RKO (cell line): Measurements from ENCODE around the gene KRT33A.

Experiments
- DNase-seq: peaks from one replicate; pipeline ENCODE4 v3.0.0-alpha.2; 2016; ENCODE audit warnings: low spot score

Gene KRT33A

DNA sequence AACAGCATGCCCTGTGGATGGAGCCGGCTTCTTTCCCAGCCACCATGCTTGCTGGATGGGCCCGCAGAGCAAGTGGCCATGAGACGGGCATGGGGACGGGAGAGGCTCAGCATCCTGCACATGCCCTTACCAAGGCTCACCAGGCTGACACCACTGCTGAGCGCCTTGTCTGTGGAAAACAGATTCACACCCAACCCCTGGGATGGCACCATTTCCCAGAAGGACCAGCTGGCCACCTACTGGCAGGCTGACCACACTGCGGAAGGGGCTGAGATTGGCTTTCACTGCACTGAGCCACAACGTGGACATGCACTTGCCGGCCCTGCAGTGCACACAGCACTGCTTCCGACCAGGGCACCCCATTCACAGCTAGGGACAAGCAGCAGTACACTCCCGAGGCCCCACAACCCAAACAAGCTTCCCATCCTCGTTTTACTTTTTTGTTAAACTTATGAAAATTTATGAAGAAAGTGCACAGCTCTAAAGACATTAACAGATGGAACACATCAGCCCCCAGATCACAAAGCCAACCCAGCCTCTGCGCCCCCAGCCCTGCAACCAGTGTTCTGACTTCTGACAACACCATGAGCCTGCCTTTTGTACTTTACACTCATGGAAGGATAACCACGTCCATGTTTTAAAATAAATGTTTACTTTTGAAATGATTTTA is 21.2 kb downstream of the KRT33A start:
- DNase-seq: peak; percentile 64

DNA sequence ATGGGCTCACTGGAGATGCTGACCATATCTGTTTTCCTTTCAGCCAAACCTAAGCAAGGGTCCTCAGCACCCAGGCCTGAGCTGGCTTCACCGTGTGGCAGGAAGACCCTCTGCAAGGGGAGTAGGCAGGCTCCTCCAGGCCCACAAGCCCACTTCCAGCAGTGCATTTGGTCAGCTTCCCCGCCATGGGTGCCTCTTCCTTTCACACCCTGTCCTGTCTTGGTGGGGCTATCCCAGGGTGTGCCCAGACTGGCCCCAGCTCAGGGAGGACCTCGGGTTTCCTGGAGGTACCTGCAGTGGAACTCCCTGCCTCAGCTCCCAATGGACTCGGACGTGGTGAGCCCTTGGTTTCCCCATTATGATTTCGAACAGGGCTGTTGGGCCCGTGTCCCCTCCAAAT is 22.4 kb downstream of the KRT33A start:
- DNase-seq: no peak

DNA sequence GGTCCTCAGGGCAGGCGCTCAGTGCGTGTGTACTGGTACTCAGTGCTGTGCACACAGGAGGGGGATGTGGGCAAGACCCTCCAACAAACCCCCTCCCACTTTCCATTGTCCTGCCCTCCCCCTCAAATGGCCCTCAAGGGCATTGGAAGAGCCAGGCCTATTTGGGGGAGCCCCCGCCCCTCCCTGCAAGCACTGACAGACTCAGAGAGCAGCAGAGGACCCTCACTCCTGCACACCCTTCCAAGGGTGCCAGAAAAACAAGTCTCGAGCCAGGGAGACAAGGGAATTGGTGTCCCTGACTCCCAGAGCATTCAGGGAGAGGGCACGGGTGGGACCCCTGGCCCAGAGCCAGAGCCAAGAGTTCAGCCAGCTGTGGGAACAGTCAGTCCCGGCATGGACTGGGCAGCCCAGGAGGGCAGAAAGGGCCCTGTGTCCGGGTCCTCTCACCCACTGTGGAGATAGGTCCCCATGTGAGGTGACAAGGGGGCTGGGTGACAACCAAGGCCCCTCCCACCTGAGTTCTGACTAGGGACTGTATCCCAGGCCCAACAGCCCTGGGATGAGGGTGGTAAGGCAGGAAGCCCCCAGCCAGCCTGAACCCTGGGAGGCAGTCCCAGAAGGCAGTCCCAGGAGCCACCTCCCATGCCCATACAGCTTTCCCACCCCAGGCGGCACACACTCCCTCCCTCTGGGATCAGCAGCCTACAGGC is 23.1 kb downstream of the KRT33A start:
- no peak for DNase-seq

DNA sequence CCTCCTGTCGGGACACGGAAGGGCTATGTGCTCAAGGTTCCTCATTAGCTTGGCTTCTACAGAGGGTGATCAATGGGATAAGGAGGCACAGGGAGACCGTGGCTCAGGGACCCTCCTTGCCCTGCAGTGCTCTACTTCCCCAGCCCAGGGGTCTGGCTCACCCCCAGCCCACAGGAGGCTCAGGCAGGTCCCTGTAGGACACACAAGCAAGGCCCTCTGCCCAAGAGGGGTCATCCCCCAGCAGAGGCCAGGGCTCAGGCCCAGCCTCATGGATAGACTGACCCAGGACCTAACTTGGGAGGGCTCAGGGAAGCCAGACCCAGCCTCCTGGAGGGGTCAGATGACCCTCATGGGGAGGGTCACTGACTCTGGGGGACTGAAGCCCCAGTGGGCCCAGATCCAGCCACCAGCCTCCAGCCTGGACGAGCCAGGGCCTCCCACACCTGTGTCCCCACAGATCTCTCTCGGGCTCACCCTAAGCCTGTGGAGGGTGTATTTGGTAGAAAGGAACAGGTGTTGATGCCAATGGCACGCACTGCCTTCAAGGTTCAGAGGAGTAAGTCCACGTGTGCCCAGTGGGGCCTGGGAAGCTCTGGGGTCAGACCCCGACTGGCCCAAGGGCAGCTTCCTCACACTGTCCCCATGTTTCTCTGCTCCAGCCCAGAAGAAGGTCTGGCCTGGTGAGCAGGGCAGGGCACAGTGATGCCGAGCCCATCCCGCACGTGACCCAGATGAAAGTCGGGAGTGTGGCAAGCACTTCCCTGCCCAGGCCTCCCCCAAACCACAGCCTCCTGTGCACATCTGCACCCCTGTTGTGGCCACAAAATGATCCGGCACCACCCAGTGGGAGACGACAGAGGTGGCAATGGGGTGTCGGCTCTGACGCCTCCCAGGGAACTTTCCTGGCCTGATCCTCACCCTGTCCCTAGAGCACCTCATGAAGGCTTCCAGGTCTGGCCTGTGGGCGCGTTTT is 24.2 kb downstream of the KRT33A start:
- no peak for DNase-seq

DNA sequence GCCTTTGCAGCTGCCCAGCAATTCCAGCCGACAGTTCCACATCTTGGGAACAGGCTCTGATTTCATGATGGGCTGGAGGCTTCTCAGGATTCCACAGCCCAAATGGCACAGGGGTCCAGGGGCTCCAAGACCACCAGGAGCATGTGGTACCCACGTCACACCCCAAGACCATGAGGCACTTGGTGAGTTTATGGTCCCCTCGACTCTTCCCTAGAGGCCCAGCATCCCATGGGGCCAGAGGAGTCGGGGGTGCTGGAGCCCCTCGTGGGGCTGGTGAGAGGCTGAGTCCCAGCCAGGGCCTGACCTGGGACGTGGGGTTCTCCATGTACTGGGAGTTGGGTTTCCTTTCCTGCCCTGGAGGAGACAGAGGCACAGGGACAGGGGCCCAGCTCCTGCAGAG is 25.0 kb downstream of the KRT33A start:
- DNase-seq: no peak

DNA sequence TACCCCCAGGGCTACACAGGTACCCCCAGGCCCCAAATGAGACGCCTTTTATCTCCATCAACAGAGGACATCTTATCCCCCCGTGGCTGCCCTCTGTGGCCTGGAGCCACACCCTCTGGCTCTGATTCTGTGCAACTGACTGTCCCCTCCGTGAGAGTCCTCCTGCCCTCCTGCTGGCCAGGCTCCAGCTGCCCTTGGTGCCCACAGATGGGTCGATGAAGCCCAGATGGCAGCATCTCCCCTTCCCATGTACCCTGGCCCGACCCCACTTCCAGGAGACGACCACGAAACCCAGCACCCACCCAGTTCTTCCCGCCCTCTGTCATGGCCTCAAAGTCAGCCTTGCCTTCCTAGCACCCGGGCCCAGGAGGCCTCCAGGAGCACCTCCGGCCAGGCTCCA is 25.5 kb downstream of the KRT33A start:
- no peak for DNase-seq

DNA sequence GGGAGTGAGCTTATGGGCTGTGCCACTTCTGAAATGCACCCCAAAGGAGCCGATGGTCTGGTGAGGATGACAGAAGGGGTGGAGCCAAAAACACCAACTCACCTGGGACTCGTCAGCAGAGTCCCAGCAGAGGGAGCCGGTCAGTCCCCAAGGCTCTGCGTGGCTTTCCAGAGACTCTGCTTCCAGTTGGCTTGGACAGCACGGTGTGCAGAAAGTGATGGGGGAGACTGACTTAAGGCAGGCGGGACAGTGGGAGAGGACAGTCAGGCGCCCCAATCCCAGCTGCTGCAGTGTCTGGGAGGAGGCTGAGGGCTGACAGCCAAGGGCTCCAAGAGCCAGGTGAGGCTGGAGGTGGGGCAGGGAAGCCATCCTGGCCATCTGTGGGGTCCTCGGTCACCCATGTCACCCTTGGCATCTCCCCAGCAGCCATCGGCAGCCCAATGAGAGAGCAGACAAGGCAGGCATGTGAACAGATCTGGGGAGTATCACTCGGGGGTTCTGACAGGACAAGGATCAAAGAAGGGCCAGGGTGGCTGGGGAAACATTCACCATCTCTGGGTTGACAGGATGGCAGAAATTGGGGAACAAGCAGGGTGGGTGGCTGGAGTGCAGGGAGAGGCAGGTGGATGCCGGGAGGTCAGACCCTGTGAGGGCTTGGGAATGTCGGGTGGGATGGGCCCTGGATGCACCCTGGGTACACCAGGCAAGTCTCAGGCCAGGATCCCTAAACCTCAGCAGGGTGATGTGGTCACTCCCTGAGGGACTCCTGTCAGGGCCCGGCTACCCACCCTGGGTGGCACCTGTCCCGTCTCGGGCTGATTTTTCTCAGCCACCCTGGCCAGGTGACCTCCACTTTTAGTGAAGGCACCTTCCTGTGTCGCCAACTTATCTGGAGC is 26.2 kb downstream of the KRT33A start:
- DNase-seq: peak; percentile 1

DNA sequence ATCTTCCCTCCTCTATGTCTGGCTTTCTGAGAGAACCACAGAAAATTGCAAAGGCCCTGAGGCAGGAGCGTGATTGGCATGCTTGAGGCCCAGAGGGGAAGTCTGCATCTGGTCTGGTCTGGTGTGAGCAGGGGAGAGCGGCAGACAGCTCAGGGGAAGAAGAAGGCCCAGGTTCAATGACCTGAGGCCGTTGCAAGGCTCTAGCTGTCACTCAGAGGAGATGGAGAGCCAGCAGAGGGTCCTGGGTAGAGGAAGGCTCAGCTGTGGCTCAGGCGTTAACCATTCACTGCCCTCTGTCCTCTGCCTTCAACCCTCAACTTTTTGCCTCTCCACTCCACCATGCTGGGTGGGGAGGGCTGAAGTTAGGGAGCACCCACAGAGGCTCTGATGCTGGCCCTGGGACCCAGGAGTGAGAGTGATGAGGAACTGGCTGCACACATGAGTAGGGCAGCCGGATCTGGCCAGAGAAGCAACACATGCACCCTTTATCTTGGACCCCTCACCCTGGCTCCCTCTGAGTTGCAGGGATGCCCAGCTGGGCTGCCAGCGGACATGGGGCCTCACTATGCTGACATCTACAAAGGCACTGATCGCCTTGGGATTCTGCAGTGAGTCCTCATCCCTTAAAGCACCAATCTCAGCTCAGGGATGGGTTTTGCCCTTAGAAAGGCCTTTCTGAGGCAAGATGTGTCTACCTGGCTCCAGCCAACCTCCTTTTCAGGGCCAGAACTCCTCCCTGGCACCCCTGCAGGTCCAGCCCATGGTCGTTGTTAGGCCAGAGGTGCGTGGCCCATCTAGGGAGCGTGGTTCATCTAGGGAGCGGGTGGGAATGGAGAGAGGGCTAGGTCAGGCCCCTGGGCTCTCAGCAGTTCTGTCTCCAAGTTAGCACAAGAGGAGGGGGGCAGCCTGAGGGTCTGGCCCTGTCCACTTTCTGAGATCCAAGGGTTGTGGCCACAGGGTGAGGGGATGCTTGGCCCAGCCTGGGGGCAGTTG is 27.4 kb downstream of the KRT33A start:
- DNase-seq: no peak

DNA sequence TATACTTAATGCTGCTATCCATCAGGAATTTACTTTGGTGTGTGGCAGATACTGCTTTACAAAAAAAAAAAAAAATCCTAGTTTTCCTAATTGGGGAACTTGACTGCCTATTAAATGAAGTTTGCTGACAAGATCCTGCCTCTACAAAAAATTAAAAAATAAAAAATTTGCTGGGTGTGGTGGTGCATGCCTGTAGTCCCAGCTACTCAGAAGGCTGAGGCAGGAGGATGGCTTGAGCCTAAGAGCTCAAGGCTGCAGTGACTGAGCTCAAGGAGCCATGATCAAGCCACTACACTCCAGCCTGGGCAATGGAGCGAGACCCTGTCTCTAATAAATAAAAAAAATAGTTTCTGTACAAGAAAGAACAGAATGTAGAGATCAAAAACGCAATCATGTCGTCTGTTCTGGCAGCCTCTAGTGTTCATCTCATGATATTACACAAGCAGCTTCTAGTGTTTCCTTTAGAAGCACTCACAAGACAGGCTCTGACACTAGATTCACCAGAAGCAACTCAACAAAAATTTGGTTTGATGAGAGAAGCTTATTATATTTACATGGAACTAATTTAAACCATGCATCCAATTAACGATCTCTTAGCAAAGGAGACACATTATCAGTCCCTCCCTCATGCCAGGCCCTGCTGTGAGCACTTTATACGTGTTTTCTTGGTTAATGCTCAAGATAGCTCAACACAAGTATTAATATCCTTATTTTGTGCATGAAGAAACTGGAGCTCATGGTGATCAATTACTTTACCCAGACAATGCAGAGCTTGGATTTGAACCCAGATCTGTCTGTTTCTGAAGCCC is 28.3 kb downstream of the KRT33A start:
- peak; percentile 75 for DNase-seq

DNA sequence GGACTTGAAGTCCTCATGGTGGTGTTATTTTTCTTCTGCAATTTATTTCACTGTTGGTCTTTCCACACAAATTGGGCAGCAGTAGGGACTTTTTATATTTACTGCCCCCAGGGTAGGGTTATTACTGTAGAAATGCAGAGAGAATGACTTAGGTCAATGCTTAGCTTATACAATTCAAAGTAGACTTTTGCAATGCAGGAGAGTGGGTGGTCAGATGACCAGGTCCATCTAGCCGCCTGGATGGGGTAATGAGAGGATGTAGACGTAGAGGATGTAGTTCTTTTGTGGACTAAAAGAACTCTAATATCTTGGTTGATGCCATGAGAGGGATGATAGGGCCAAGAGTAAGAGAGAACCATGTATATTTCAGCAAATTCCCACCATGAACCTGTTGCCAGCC is 32.4 kb downstream of the KRT33A start:
- no peak for DNase-seq

DNA sequence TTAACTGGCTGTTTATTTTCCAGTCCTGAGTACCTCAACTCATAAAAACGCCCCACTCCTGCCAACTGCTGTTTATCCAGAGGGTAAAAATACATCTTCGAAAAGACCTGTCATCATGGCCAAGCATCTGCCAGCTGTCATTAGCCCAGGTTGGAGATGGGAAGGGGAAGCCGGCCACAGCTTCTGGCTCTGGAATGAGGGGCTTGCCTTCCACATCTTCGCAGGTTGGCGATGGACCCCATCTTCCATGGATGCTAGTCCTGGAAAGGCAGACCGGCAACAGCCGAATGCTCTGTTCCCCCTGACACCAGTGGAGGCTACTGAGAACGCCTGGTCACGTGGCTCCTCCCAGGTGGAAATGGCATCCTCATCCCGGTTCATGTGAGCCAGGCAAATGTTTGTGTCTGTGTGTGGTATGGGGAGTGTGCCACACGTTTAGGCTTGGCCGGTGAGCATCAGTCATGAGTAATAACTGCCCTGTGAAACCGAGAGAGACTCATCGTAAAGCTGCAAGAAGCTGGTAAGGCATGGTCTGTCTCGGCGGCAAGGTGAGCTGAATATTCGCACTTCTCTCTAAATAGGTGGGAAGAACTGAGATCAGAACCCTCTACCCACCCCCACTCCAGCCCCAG is 34.7 kb downstream of the KRT33A start:
- no peak for DNase-seq

DNA sequence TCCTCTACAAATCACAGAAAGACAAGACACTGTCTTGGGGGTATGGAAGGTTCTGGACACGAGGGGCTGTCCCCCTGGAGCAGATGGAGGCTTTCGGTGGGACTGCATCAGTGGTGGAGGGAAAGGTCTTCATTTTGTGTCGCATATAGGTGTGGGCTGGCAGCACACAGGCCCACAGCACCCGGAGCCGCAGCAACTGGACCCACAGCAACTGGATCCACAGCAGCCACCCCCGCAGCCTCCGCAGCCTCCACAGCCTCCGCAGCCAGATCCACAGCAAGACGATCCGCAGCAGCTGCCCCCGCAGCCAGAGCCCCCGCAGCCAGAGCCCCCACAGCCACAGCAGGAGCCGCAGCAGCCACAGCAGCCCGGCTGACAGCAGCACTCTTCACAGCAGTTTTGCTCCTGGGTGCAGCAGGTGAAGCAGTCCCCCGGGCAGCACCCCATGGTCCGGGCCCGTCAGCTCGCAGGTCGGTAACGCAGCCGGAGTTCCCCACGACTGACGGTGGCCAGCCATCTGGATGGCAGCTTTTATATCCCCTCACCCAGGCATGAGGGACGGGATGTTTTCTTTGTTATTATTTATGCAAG is 35.3 kb downstream of the KRT33A start, which contains the start of gene KRTAP17-1:
TSS of gene KRTAP17-1 (minus strand) at position 507 of the 591 bp plus-strand sequence. CDS start at position 447, 60 bp downstream.
- DNase-seq: no peak

DNA sequence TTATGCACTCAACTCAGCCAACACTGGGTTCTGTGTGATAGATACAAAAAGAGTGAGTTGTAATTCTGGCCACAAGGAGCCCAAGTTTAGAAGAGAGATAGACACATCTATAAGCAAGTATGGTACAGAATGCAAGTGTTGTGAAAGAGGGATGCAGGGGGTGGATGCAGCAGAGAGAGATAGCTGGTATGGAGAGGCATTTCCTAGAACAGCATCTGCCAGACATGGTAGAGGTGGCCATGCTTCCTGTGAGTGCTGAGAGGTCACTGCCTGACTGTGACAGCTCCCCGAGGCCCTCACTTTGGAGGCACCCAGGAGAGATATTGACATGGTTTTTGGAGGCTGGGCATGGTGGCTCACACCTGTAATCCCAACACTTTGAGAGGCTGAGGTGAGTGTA is 39.5 kb downstream of the KRT33A start:
- DNase-seq: no peak

DNA sequence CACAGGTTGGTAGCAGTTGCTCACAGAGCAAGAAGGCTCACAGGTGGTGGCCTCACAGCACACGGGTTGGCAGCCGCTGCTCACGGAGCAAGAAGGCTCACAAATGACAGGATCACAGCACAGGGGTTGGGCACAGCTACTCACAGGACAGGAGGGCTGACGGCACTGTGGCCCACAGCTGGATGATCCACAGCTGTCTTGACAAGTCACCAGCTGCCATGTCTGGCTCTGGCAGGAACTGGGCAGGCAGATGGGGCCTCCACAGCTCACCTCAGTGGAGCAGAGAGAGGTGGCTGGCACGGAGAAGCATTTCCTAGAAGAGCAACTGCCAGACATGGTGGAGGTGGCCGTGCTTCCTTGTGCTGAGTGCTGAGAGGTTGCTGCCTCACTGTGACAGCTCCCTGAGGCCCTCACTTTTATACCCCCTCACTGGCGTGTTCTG is 41.7 kb downstream of the KRT33A start, which contains the start of gene KRTAP16-1:
TSS of gene KRTAP16-1 (minus strand) at position 392 of the 442 bp plus-strand sequence. CDS start at position 336, 56 bp downstream.
- DNase-seq: no peak

DNA sequence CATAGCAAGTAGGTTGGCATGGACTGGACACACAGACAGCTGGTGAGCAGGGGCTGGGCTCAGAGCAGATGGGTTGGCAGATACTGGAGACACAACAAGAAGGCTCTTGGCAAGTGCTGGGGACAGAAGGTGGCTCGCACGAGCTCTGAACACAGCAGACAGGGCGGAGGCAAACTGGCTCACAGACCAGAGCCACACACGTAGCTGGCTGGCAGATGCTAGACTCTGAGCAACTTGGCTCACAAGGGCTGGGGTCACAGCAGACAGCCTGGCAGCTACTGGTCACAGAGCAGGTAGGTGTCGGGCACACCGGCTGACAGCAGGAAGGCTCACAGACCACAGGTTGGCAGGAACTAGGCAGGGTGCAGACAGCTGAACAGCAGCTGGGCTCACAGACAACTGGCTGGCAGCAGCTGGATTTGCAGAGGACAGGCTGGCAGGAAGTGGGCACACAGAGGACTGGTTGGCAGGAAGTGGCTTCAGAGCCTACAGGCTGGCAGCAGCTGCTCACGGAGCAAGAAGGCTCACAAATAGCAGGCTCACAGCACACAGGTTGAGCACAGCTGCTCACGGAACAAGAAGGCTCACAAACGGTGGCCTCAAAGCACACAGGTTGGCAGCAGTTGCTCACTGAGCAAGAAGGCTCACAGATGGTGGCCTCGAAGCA is 42.2 kb downstream of the KRT33A start:
- no peak for DNase-seq

DNA sequence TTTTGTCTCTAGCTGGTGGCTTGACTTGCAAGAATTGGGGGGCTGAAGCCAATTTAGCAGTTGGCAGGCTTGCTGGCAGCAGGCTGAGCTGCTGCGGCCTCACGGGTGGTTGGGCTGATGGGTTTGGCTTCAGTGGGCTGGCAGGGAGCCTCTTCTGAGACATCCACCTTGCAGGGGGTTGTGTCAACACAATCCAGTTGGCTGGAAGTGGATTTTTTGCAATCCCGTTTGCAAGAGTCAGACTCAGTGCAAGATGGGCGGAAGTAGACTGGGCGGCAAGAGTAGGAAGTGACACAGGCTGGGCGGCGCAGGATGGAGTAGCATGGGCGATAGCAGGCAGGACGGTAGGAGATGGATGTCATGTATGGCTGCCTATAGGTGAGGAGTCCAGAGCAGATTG is 43.0 kb downstream of the KRT33A start:
- no peak for DNase-seq

DNA sequence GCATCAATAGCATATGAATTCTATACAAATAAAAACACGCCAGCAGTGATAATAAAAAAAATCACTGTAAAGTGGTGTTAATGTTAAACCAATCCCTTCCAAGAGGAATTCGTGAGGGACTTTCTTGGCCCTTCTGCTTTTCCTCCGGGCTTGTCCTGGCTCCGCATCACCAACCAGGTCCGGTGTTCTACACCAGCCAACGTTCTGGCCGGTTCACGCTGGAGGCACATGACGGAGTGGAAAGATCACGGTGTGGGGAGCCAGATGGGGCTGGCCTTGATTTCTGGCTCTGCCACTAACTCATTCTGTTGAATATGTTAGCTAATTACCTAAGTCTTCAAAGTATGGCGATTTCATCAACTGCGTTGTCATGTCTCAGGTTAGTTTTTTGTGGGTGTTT is 46.5 kb downstream of the KRT33A start:
- no peak for DNase-seq

DNA sequence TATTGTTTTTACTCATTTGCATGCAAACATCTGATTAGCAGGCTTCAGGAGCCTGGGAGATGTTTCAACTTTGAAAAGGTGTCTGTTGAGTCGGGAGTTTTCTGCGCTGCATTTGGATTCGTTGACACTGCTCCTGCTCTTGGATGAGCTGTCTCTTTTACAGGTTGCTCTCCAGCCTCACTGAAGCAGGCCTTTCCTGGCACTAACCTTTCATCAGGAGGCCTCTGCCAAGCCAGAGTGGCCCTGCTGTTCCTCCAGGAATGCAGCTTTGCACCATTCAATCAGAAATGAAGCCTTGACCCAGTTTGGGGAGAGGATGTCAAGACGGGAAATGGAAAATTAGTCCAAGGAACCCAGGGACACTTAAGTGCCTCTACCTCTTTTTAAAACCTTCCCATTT is 47.6 kb downstream of the KRT33A start:
- DNase-seq: no peak
